Measurements from ENCODE around the gene ZNF574.

- TF ChIP-seq CTCF (conservative IDR thresholded peaks at IDR 0.05) (no peak), ZFX (IDR thresholded peaks at IDR 0.05) (no peak)
These were observed 22.8 kb downstream of the ZNF574 start for GRCh38 chr19:42098781-42099180.

Data from C4-2B (cell line).